HAP-1 (cell line): ENCODE measurements around the gene NHLRC2.

Experiments used
- DNase-seq, 2 experiments: peaks; one replicate each; pipeline ENCODE4 v3.0.0-alpha.2; 2016 to 2020; ENCODE audit warnings: low spot score in 2 of 2
- H3K27me3 ChIP-seq: fragments of 250-450 bp; sonication (Bioruptor Pico); 2 replicates; pipeline ENCODE4 v1.5.1; 2020; ENCODE audit warnings: low read depth, mild to moderate bottlenecking, moderate library complexity
- H3K36me3 ChIP-seq: fragments of 250-450 bp; sonication (Bioruptor Pico); replicated peaks from 2 replicates; pipeline ENCODE4 v1.5.1; 2020; ENCODE audit warnings: mild to moderate bottlenecking
- H3K4me1 ChIP-seq: fragments of 250-450 bp; sonication (Bioruptor Pico); 2 replicates; pipeline ENCODE4 v1.5.1; 2020; ENCODE audit warnings: mild to moderate bottlenecking
- H3K4me3 ChIP-seq: fragments of 250-450 bp; sonication (Bioruptor Pico); 2 replicates; pipeline ENCODE4 v1.5.1; 2020; ENCODE audit warnings: mild to moderate bottlenecking, moderate library complexity
- H3K9me3 ChIP-seq: fragments of 250-450 bp; sonication (Bioruptor Pico); 2 replicates; pipeline ENCODE4 v1.5.1; 2020; ENCODE audit warnings: mild to moderate bottlenecking, moderate library complexity
- in situ Hi-C: fragments of 300-500 bp; cut with MboI; formaldehyde crosslinking; loops from 3 replicates; pipeline ENCODE4 v1.14.3; 2020; ENCODE audit warnings: low sequenced_read_pairs, inconsistent platforms, mixed read lengths

NHLRC2 gene

DNA sequence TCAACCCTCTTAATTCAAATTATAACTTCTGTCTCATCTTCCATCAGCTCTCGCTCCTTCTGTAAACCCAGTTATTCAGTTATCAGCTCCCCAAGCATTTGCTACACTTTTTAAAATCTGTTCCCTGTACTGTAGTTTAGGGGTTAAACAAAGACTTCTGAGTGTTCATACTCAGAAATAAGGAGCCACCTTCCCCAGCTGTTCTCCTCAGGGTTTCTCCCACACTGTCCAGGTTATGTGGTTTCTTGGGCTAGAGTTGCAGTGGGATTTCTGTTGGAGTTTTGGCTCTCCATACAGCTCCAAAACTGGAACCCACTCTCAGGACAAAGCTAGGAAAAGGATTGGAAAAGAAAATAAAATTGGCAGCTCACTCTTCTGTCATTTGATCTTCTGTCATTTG, 20.8 kb downstream of the NHLRC2 start:
- H3K36me3 ChIP-seq: peaks cover 7% of the 10 kb centered on the region
- no peak overlapping the region for H3K4me3 ChIP-seq
- DNase-seq: no peak
- no peaks in the 10 kb centered on the region for H3K4me1 ChIP-seq
- in situ Hi-C loops: no loop called here
- H3K27me3 ChIP-seq: no peaks in the 10 kb centered on the region
- H3K9me3 ChIP-seq: 0 out of 2 replicates have a peak, but pooled peaks cover 2% of the 10 kb centered on the region

- Histone ChIP-seq H3K9me3 (0 out of 2 replicates have a peak, but pooled peaks cover 2% of the 10 kb centered on the region), H3K36me3 (peaks cover 7% of the 10 kb centered on the region), H3K4me3 (no peak overlapping the region), H3K27me3 (no peaks in the 10 kb centered on the region), H3K4me1 (no peaks in the 10 kb centered on the region)
- in situ Hi-C loops: no loop called here
- no peak for DNase-seq
Observed at GRCh38 chr10:113876461-113876860, 22.0 kb downstream of the NHLRC2 start.

DNA sequence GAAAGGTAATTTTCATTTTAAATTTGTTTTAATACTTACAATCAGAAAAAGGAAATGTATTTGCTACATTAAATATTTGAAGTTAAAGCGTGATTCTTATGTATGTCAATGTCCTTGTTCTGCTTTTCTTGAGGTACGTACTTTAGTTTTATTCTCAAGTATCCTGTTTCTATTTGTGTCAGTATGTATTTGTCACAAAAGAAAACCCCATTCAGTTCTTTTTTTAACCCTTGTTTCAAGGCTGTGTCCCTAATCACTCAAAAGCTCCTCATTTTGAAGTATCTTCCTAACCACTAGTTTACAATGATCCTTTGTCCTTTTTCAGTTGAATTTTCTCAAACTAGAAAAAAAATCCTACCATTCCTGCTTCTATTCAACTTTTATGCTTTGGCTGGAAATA, 25.2 kb downstream of the NHLRC2 start:
- Histone ChIP-seq H3K4me3 (no peak overlapping the region), H3K4me1 (peaks cover 6% of the 10 kb centered on the region), H3K27me3 (no peaks in the 10 kb centered on the region), H3K9me3 (no peaks in the 10 kb centered on the region), H3K36me3 (peaks cover 12% of the 10 kb centered on the region; the same call in 1 of the 2 replicates)
- in situ Hi-C loops: no loop called here
- DNase-seq: no peak

- DNase-seq: no peak
- peaks cover 6% of the 10 kb centered on the region for H3K4me1 ChIP-seq
- H3K4me3 ChIP-seq: no peak overlapping the region
- in situ Hi-C loops: no loop called here
- H3K27me3 ChIP-seq: no peaks in the 10 kb centered on the region
- H3K9me3 ChIP-seq: no peaks in the 10 kb centered on the region
- peaks cover 14% of the 10 kb centered on the region for H3K36me3 ChIP-seq
Observed at GRCh38 chr10:113880236-113880635, 25.8 kb downstream of the NHLRC2 start.

DNA sequence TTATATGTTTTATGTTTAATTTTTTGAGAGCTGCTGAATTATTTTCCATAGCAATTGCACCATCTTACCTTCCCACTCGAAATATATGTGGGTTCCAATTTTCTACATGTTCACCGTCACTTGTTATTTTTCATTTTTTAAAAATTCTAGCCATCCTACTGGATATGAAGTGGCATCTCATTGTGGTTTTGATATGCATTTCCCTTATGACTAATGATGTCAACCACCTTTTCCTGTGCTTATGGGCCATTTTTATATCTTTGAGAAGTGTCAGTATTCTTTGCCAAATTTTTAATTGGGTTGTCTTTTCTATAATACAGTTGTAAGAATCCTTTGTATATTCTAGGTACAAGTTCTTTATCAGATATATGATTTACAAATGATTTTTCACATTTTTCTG, 27.8 kb downstream of the NHLRC2 start:
- Histone ChIP-seq H3K27me3 (no peaks in the 10 kb centered on the region), H3K4me3 (no peak overlapping the region), H3K4me1 (peaks cover 6% of the 10 kb centered on the region), H3K9me3 (no peaks in the 10 kb centered on the region), H3K36me3 (peaks cover 26% of the 10 kb centered on the region)
- DNase-seq: no peak
- in situ Hi-C loops: no loop called here

DNA sequence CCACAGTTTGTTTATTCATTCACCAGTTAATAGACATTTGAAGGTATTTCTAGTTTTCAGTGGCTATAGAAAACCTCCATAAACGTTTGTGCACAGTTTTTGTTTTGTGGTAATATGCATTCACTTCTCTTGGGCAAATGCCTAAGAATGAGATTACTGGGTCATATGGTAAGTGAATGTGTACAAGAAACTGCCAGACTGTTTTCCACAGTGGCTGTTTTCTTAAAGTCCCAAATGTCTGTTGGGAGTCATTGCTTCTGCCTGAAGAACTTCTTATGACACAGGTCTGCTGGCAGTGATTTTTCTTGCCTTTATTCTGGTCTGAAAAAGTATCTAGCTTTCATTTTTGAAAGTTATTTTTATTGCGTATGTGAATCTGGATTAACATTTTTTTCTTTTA, 35.5 kb downstream of the NHLRC2 start:
- H3K9me3 ChIP-seq: no peaks in the 10 kb centered on the region
- peaks cover 17% of the 10 kb centered on the region for H3K36me3 ChIP-seq
- in situ Hi-C loops: no loop called here
- H3K4me1 ChIP-seq: no peaks in the 10 kb centered on the region
- no peak overlapping the region for H3K4me3 ChIP-seq
- no peaks in the 10 kb centered on the region for H3K27me3 ChIP-seq
- DNase-seq: no peak

GRCh38 chr10:113890769-113891168, 36.3 kb downstream of the NHLRC2 start:
- Histone ChIP-seq H3K36me3 (peaks cover 10% of the 10 kb centered on the region), H3K9me3 (no peaks in the 10 kb centered on the region), H3K4me1 (no peaks in the 10 kb centered on the region), H3K27me3 (no peaks in the 10 kb centered on the region), H3K4me3 (no peak overlapping the region)
- in situ Hi-C loops: no loop called here
- DNase-seq: no peak

- peaks cover 3% of the 10 kb centered on the region; the same call in 1 of the 2 replicates for H3K36me3 ChIP-seq
- in situ Hi-C loops: no loop called here
- no peaks in the 10 kb centered on the region for H3K27me3 ChIP-seq
- H3K9me3 ChIP-seq: no peaks in the 10 kb centered on the region
- H3K4me1 ChIP-seq: no peaks in the 10 kb centered on the region
- no peak for DNase-seq
- H3K4me3 ChIP-seq: no peak overlapping the region
Observed at GRCh38 chr10:113891476-113891875, 37.0 kb downstream of the NHLRC2 start.

DNA sequence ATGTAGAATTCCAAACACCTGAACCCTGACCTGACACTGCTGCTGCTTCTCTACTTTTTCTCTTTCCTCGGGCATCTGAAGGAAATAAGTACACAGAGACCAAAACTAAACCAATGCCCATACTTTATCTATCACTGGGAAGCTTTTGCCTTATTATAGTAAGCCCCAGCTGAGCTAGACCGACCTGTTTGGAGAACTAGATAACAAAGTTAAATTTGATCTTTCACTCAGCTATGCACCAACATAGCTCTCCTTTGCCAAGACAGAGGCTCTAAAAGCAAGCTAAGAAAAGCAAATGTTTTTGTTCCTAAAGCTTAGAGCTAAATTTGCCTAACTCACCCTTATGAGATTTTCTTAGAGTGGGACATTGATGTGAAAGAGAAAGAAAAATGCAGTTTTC, 39.1 kb downstream of the NHLRC2 start:
- 0 out of 2 replicates have a peak, but pooled peaks cover 5% of the 10 kb centered on the region for H3K36me3 ChIP-seq
- H3K4me3 ChIP-seq: no peak overlapping the region
- in situ Hi-C loops: no loop called here
- H3K4me1 ChIP-seq: no peaks in the 10 kb centered on the region
- no peaks in the 10 kb centered on the region for H3K9me3 ChIP-seq
- no peak for DNase-seq
- no peaks in the 10 kb centered on the region for H3K27me3 ChIP-seq

- in situ Hi-C loops: no loop called here
- Histone ChIP-seq H3K9me3 (no peaks in the 10 kb centered on the region), H3K4me1 (no peaks in the 10 kb centered on the region), H3K4me3 (no peak overlapping the region), H3K36me3 (0 out of 2 replicates have a peak, but pooled peaks cover 7% of the 10 kb centered on the region), H3K27me3 (no peaks in the 10 kb centered on the region)
- DNase-seq: no peak
Observed at GRCh38 chr10:113894581-113894980, 40.1 kb downstream of the NHLRC2 start.

GRCh38 chr10:113895018-113895417, 40.6 kb downstream of the NHLRC2 start:
- DNase-seq: no peak

DNA sequence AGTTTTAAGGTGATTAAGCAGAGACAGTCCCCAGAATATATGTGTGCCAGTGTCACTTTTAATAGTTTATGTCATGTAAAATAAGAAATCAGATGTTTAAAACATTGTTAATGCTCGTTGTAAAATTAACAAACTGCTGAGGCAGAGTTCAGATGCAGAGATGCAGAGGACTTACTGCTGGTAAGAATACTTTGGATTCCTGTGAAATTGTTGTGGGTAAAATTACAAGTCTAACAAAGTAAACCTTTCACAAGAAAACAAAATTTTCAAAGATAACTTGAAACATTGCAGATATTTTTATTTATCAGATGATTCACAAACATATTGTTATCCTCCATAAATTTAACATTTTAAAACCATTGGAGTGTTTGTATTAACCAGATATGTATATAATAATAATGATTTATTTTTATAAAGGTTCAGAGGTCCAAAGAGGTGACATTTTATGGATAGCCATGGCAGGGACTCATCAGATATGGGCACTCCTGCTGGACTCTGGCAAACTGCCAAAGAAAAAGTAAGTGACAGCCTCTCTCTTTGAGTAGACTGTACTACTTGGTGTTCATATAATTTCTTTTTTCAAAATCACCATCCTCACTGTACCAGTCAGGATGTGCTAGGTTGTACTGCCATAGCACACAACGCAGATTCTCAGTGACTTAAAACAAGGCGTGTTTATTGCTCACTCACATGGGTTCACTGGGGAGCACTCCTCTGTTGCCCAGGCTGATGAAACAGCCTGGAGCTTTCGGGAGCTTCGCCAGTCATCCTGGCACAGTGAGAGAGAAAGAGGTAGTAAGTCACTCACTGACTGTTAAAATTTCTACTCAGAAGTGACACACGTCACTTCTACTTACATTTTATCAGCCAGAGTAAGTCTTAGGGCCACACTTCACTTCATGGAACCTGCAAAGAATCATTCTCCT, 43.5 kb downstream of the NHLRC2 start:
- Histone ChIP-seq H3K36me3 (peaks cover 21% of the 10 kb centered on the region), H3K9me3 (no peaks in the 10 kb centered on the region), H3K4me3 (no peak overlapping the region), H3K27me3 (no peaks in the 10 kb centered on the region), H3K4me1 (no peaks in the 10 kb centered on the region)
- no peak for DNase-seq
- in situ Hi-C loops: no loop called here

More at GRCh38 chr10:113895018-113895417, 40.6 kb downstream of the NHLRC2 start:
- Histone ChIP-seq H3K36me3 (peaks cover 7% of the 10 kb centered on the region; the same call in 1 of the 2 replicates), H3K4me1 (no peaks in the 10 kb centered on the region), H3K4me3 (no peak overlapping the region), H3K9me3 (no peaks in the 10 kb centered on the region), H3K27me3 (no peaks in the 10 kb centered on the region)
- in situ Hi-C loops: no loop called here

DNA sequence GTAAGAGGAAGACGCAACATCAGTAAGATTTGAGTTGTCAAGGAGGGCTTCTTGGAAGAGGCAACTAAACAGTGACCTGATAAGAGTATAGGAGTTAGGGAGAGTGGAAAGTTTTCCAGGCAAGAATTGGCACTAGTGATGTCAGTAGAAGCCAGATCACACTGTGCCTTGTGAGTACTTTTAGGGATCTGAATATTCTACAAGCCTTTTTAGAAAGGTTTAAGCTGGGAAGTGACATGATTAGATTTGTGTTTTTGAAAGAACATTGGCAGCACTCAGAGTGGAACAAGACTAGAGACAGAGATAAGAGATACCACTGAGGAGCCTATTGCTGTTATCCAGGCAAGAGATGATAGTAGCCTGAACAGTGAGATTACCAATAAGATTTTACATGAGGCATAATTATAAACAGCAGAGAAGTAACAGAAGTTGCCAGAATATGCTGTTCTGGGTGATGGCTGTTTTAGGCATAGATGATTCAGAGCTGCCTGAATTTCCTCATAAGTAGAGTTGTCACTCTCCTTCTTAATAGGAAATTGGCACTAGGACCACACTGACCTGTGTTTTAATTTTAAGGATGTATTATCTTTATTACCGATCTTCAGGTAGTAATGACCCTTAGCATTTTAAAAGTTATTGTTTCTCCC, 45.6 kb downstream of the NHLRC2 start:
- in situ Hi-C loops: no loop called here
- no peaks in the 10 kb centered on the region for H3K4me1 ChIP-seq
- H3K9me3 ChIP-seq: no peaks in the 10 kb centered on the region
- H3K36me3 ChIP-seq: peaks cover 32% of the 10 kb centered on the region
- H3K27me3 ChIP-seq: no peaks in the 10 kb centered on the region
- H3K4me3 ChIP-seq: no peak overlapping the region
- no peak for DNase-seq

DNA sequence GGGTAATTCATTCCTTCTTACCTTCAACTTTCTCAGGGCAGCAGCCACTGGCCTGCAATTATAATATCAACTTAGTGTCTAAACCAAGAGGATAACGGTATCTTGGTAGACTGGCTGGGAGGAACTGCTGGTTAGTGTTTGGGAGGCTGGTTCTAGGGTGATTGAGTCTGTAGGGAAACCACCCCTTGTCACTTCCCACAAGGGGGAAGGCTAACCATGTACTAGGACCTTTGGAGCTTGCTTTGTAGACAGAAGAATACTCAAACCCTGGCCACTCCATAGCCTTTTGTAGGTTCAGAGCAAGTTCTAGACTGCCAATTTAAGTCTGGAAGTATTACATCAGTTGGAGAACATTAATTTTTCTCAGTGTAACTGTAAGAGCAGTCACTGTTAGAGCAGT, 51.3 kb downstream of the NHLRC2 start:
- H3K27me3 ChIP-seq: no peaks in the 10 kb centered on the region
- no peaks in the 10 kb centered on the region for H3K4me1 ChIP-seq
- in situ Hi-C loops: no loop called here
- H3K36me3 ChIP-seq: peaks cover 56% of the 10 kb centered on the region
- no peak for DNase-seq
- no peaks in the 10 kb centered on the region for H3K9me3 ChIP-seq
- H3K4me3 ChIP-seq: no peak overlapping the region
